CD4-positive, alpha-beta T cell treated with Interleukin-2 at 100 ng/mL for 4 hours (primary cell): ENCODE results near the gene DNMT3B.
A peak's percentile ranks its signal among the peaks of the same experiment; 100 is the strongest.
"Not testable (repeated sequence)": the region's sequence is repeated elsewhere in the genome, so short reads cannot be mapped to it uniquely, and the experiment has no call there.

Source experiments
- DNase-seq: peaks from one replicate; pipeline ENCODE4 v3.0.0-alpha.2; 2020; ENCODE audit warnings: low spot score

The DNMT3B gene

GRCh38 chr20:32761831-32762753 lies at the start of gene DNMT3B:
TSS of gene DNMT3B (plus strand) at chr20:32762385. CDS start at chr20:32780324, 17,939 bp downstream.
- DNase-seq: peak; percentile 60

GRCh38 chr20:32718749-32719348 lies 43.3 kb upstream of the DNMT3B start:
- no peak for DNase-seq

GRCh38 chr20:32727683-32728082 lies 34.5 kb upstream of the DNMT3B start:
- no peak for DNase-seq

- DNase-seq: not testable (repeated sequence)
Measured at GRCh38 chr20:32728435-32728834, 33.8 kb upstream of the DNMT3B start.

- not testable (repeated sequence) for DNase-seq
Measured at GRCh38 chr20:32729334-32729733, 32.9 kb upstream of the DNMT3B start.

- DNase-seq: no peak
Measured at GRCh38 chr20:32731882-32732266, 30.3 kb upstream of the DNMT3B start.

GRCh38 chr20:32737371-32738223 lies 24.6 kb upstream of the DNMT3B start:
- DNase-seq: peak; percentile 68

GRCh38 chr20:32741151-32741550 lies 21.0 kb upstream of the DNMT3B start:
- DNase-seq: no peak

GRCh38 chr20:32742322-32743236 lies 19.6 kb upstream of the DNMT3B start:
- no peak for DNase-seq

GRCh38 chr20:32743237-32744112 lies 18.7 kb upstream of the DNMT3B start, which contains the start of gene COMMD7:
TSS of gene COMMD7 (minus strand) at chr20:32743467. CDS start at chr20:32743391, 76 bp downstream.
- DNase-seq: peak; percentile 74

GRCh38 chr20:32749914-32750637 lies 12.1 kb upstream of the DNMT3B start:
- DNase-seq: no peak

GRCh38 chr20:32751293-32751692 lies 10.9 kb upstream of the DNMT3B start:
- no peak for DNase-seq

GRCh38 chr20:32751702-32752457 lies 10.3 kb upstream of the DNMT3B start:
- DNase-seq: no peak

GRCh38 chr20:32752458-32753250 lies 9.5 kb upstream of the DNMT3B start:
- DNase-seq: no peak

- DNase-seq: no peak
Measured at GRCh38 chr20:32753731-32754130, 8.5 kb upstream of the DNMT3B start.

- DNase-seq: no peak
Measured at GRCh38 chr20:32756156-32756555, 6.0 kb upstream of the DNMT3B start.

GRCh38 chr20:32761417-32761830 lies 761 bp upstream of the DNMT3B start:
- no peak for DNase-seq

GRCh38 chr20:32762754-32763201 lies 593 bp downstream of the DNMT3B start:
- no peak for DNase-seq
